ENCODE results near the gene EPGN. TPM values are rescaled to one million over a fixed set of nuclear protein-coding genes. Genes with fewer than 3 reads are reported as not detected.

The EPGN gene
- total and polyA plus RNA-seq, 2 donors (not counting 1 experiment from before 2014, with no cell fraction given), result 0.32 TPM; not detected in 1

DNA sequence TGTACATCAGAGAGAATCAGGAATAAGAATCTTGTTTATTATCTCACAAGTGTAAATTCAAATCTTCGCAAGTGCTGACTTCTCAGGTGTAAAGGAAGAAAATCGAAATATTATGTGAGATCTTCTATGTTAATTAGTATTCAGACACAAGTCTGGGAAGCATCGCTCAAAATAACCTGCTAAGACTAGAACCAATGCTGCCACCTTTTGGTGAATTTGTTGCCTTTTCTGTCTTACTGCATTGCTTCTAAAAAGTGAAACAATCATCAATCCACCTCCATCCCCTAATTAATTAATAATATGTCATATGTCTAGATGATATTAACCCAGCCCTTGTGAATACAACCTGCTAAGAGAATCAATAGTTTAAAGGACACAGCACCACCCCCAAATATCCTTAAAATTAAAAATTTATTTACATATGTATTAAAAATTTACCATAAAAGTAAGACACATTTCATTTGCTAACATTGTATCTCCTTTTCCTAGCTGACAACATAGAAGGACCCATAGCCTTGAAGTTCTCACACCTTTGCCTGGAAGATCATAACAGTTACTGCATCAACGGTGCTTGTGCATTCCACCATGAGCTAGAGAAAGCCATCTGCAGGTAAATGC lies 3.5 kb downstream of the EPGN start:
- no peak overlapping the region for H3K9ac ChIP-seq (ENCODE audit: low read length)
- H3K9me3 ChIP-seq (ENCODE audit: control extremely low read depth in 1 of 3, control insufficient read depth in 2 of 3, insufficient read depth in 1 of 3, low read length in 2 of 3), result no peaks in the 10 kb centered on the region
- no peaks in the 10 kb centered on the region for H3K36me3 ChIP-seq (replicated peaks in 1 of 2; ENCODE audit: control extremely low read depth in 1 of 2, control insufficient read depth in 1 of 2, extremely low read depth in 1 of 2, insufficient read depth in 2 of 2, low read length in 1 of 2)
- intact Hi-C loops (cut with micrococcal nuclease), result loop anchor here (1.0 kb wide), 1 partner anchor 123 kb away; no protein-coding TSS in a partner anchor
- H3K4me3 ChIP-seq (ENCODE audit: control extremely low read depth in 1 of 5, extremely low read depth in 1 of 5, insufficient read depth in 1 of 5, low read depth in 2 of 5, low read length in 4 of 5), result no peak overlapping the region
- Mint-ChIP-seq H3K9me3 (ENCODE audit: insufficient read depth) (no peaks in the 10 kb centered on the region), H3K4me1 (peaks cover 7% of the 10 kb centered on the region), H3K27me3 (no peaks in the 10 kb centered on the region), H3K27ac (no peak overlapping the region), H3K4me3 (no peak overlapping the region)
- CTCF ChIA-PET, result interaction anchor here (0.8 to 1.6 kb wide), 6 partner anchors 83 to 127 kb away, joined by 3 to 7 read pairs (median 4); no protein-coding TSS in a partner anchor
- peaks cover 3 to 4% of the 10 kb centered on the region in 2 donors for H3K4me1 ChIP-seq (ENCODE audit: control insufficient read depth in 2 of 2, insufficient read depth in 2 of 2, low read length in 2 of 2)
- no peaks in the 10 kb centered on the region for H3K79me2 ChIP-seq (ENCODE audit: control insufficient read depth, insufficient read depth, low read length)
- TF ChIP-seq, protein P1, sequence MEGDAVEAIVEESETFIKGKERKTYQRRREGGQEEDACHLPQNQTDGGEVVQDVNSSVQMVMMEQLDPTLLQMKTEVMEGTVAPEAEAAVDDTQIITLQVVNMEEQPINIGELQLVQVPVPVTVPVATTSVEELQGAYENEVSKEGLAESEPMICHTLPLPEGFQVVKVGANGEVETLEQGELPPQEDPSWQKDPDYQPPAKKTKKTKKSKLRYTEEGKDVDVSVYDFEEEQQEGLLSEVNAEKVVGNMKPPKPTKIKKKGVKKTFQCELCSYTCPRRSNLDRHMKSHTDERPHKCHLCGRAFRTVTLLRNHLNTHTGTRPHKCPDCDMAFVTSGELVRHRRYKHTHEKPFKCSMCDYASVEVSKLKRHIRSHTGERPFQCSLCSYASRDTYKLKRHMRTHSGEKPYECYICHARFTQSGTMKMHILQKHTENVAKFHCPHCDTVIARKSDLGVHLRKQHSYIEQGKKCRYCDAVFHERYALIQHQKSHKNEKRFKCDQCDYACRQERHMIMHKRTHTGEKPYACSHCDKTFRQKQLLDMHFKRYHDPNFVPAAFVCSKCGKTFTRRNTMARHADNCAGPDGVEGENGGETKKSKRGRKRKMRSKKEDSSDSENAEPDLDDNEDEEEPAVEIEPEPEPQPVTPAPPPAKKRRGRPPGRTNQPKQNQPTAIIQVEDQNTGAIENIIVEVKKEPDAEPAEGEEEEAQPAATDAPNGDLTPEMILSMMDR (IDR thresholded peaks at IDR 0.05), result peak; percentile 74
- TF ChIP-seq EZH2 (IDR thresholded peaks at IDR 0.05; ENCODE audit: borderline replicate concordance, insufficient read depth, low read depth, low read length, poor library complexity, severe bottlenecking), result no peak
- H3K27ac ChIP-seq (ENCODE audit: low read length in 2 of 2), result no peak overlapping the region
- 0% methylated on average over 1 of the region's 4 CpGs for WGBS (ENCODE audit: insufficient coverage)
- no peaks in the 10 kb centered on the region for H4K20me1 ChIP-seq (ENCODE audit: control insufficient read depth, insufficient read depth, low read length, poor library complexity, severe bottlenecking)
- POLR2A ChIA-PET, result no interaction called here
- ATAC-seq (ENCODE audit: low read depth), result no peak
- DNase-seq, result peak; percentile 60
- H2AFZ ChIP-seq (ENCODE audit: insufficient read depth, low read depth, low read length, poor library complexity, severe bottlenecking), result no peak overlapping the region
- no peaks in the 10 kb centered on the region for H3K27me3 ChIP-seq (replicated peaks in 1 of 4; ENCODE audit: control extremely low read depth in 1 of 4, control insufficient read depth in 3 of 4, insufficient read depth in 4 of 4, low read length in 3 of 4)
- no peak overlapping the region for H3K4me2 ChIP-seq (replicated peaks; ENCODE audit: low read depth, low read length, poor library complexity, severe bottlenecking)

DNA sequence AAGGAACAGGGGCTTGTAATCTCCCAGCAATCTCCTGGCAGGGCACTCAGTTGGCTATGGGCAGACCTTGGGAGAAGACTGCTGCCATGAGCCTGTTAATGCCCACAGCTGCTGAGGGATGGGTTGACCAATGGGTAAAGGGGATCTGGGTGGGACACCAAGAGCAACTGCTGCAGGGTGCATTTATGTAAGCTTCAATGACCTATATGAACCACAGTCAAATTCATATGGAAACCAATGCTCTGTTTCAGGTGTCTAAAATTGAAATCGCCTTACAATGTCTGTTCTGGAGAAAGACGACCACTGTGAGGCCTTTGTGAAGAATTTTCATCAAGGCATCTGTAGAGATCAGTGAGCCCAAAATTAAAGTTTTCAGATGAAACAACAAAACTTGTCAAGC lies 6.1 kb downstream of the EPGN start:
- POLR2A ChIA-PET, result no interaction called here
- H3K27me3 Mint-ChIP-seq, result no peaks in the 10 kb centered on the region
- ATAC-seq (ENCODE audit: low read depth) (no peak), DNase-seq (no peak)
- Histone ChIP-seq H3K36me3 (replicated peaks in 1 of 2; ENCODE audit: control extremely low read depth in 1 of 2, control insufficient read depth in 1 of 2, extremely low read depth in 1 of 2, insufficient read depth in 2 of 2, low read length in 1 of 2) (no peaks in the 10 kb centered on the region), H4K20me1 (ENCODE audit: control insufficient read depth, insufficient read depth, low read length, poor library complexity, severe bottlenecking) (no peaks in the 10 kb centered on the region), H2AFZ (ENCODE audit: insufficient read depth, low read depth, low read length, poor library complexity, severe bottlenecking) (no peak overlapping the region), H3K79me2 (ENCODE audit: control insufficient read depth, insufficient read depth, low read length) (no peaks in the 10 kb centered on the region), H3K4me1 (ENCODE audit: control insufficient read depth in 2 of 2, insufficient read depth in 2 of 2, low read length in 2 of 2) (peaks cover 1 to 3% of the 10 kb centered on the region in 2 donors), H3K4me2 (replicated peaks; ENCODE audit: low read depth, low read length, poor library complexity, severe bottlenecking) (no peak overlapping the region), H3K9me3 (ENCODE audit: control extremely low read depth in 1 of 3, control insufficient read depth in 2 of 3, insufficient read depth in 1 of 3, low read length in 2 of 3) (no peaks in the 10 kb centered on the region), H3K4me3 (ENCODE audit: control extremely low read depth in 1 of 5, extremely low read depth in 1 of 5, insufficient read depth in 1 of 5, low read depth in 2 of 5, low read length in 4 of 5) (no peak overlapping the region), H3K27ac (ENCODE audit: low read length in 2 of 2) (no peak overlapping the region), H3K9ac (ENCODE audit: low read length) (no peak overlapping the region), H3K27me3 (replicated peaks in 1 of 4; ENCODE audit: control extremely low read depth in 1 of 4, control insufficient read depth in 3 of 4, insufficient read depth in 4 of 4, low read length in 3 of 4) (no peaks in the 10 kb centered on the region)
- CTCF ChIA-PET, result no interaction called here
- H3K27ac Mint-ChIP-seq, result no peak overlapping the region
- TF ChIP-seq, protein P1 (IDR thresholded peaks at IDR 0.05), result no peak
- no peak for TF ChIP-seq EZH2 (IDR thresholded peaks at IDR 0.05; ENCODE audit: borderline replicate concordance, insufficient read depth, low read depth, low read length, poor library complexity, severe bottlenecking)
- H3K9me3 Mint-ChIP-seq (ENCODE audit: insufficient read depth), result no peaks in the 10 kb centered on the region
- H3K4me3 Mint-ChIP-seq, result no peak overlapping the region
- peaks cover 2% of the 10 kb centered on the region for H3K4me1 Mint-ChIP-seq
- WGBS (ENCODE audit: insufficient coverage), result 76% methylated on average over 2 of the region's 2 CpGs
- intact Hi-C loops (cut with micrococcal nuclease), result no loop called here

All from B cell (primary cell).